ENCODE data around the gene PDK1.
"Not testable (repeated sequence)": the region's sequence is repeated elsewhere in the genome, so short reads cannot be mapped to it uniquely, and the experiment has no call there.

PDK1 gene

GRCh38 chr2:172552547-172553291 lies 3.2 kb upstream of the PDK1 start:
- no peak for DNase-seq (ENCODE audit: low read depth in 2 of 2)

- no peak for DNase-seq (ENCODE audit: low read depth in 2 of 2)
Measured at GRCh38 chr2:172554352-172555271, 1.3 kb upstream of the PDK1 start.

- no peak for DNase-seq (ENCODE audit: low read depth in 2 of 2)
Measured at GRCh38 chr2:172555272-172555521, 693 bp upstream of the PDK1 start.

- DNase-seq (ENCODE audit: low read depth in 2 of 2) = peak; percentile 66 to 68
Measured at GRCh38 chr2:172556284-172557033, 569 bp downstream of the PDK1 start.

- DNase-seq (ENCODE audit: low read depth in 2 of 2) = no peak
Measured at GRCh38 chr2:172558372-172558771, 2.5 kb downstream of the PDK1 start.

GRCh38 chr2:172560721-172561120 lies 4.8 kb downstream of the PDK1 start:
- no peak for DNase-seq (ENCODE audit: low read depth in 2 of 2)

- DNase-seq (ENCODE audit: low read depth in 2 of 2) = no peak
Measured at GRCh38 chr2:172561270-172561669, 5.4 kb downstream of the PDK1 start.

- DNase-seq (ENCODE audit: low read depth in 2 of 2) = no peak
Measured at GRCh38 chr2:172562298-172562697, 6.4 kb downstream of the PDK1 start.

GRCh38 chr2:172564376-172564775 lies 8.5 kb downstream of the PDK1 start:
- DNase-seq (ENCODE audit: low read depth in 2 of 2) = no peak

- no peak for DNase-seq (ENCODE audit: low read depth in 2 of 2)
Measured at GRCh38 chr2:172571245-172571644, 15.4 kb downstream of the PDK1 start.

GRCh38 chr2:172572981-172573380 lies 17.1 kb downstream of the PDK1 start:
- DNase-seq (ENCODE audit: low read depth in 2 of 2) = no peak

- no peak for DNase-seq (ENCODE audit: low read depth in 2 of 2)
Measured at GRCh38 chr2:172574965-172575364, 19.1 kb downstream of the PDK1 start.

GRCh38 chr2:172578054-172578453 lies 22.2 kb downstream of the PDK1 start:
- no peak for DNase-seq (ENCODE audit: low read depth in 2 of 2)

GRCh38 chr2:172578860-172579512 lies 23.1 kb downstream of the PDK1 start:
- DNase-seq (ENCODE audit: low read depth in 2 of 2) = no peak

GRCh38 chr2:172580544-172580943 lies 24.7 kb downstream of the PDK1 start:
- DNase-seq (ENCODE audit: low read depth in 2 of 2) = no peak

- DNase-seq (ENCODE audit: low read depth in 2 of 2) = no peak
Measured at GRCh38 chr2:172582656-172583055, 26.8 kb downstream of the PDK1 start.

GRCh38 chr2:172586245-172586891 lies 30.5 kb downstream of the PDK1 start:
- DNase-seq (ENCODE audit: low read depth in 2 of 2) = no peak

- peak; percentile 4 to 21 for DNase-seq (ENCODE audit: low read depth in 2 of 2)
Measured at GRCh38 chr2:172587231-172587630, 31.3 kb downstream of the PDK1 start.

- DNase-seq (ENCODE audit: low read depth in 2 of 2) = no peak
Measured at GRCh38 chr2:172588931-172589330, 33.0 kb downstream of the PDK1 start.

GRCh38 chr2:172591386-172591785 lies 35.5 kb downstream of the PDK1 start:
- not testable (repeated sequence) for DNase-seq (ENCODE audit: low read depth in 2 of 2)

- DNase-seq (ENCODE audit: low read depth in 2 of 2) = not testable (repeated sequence)
Measured at GRCh38 chr2:172592190-172592589, 36.3 kb downstream of the PDK1 start.

All from stimulated activated CD8-positive, alpha-beta memory T cell treated with anti-CD3 and anti-CD28 coated beads, Interleukin-15, amount 100 ng/mL, for 48 hours (primary cell).